ENCODE results near the gene SIX5.

DNA sequence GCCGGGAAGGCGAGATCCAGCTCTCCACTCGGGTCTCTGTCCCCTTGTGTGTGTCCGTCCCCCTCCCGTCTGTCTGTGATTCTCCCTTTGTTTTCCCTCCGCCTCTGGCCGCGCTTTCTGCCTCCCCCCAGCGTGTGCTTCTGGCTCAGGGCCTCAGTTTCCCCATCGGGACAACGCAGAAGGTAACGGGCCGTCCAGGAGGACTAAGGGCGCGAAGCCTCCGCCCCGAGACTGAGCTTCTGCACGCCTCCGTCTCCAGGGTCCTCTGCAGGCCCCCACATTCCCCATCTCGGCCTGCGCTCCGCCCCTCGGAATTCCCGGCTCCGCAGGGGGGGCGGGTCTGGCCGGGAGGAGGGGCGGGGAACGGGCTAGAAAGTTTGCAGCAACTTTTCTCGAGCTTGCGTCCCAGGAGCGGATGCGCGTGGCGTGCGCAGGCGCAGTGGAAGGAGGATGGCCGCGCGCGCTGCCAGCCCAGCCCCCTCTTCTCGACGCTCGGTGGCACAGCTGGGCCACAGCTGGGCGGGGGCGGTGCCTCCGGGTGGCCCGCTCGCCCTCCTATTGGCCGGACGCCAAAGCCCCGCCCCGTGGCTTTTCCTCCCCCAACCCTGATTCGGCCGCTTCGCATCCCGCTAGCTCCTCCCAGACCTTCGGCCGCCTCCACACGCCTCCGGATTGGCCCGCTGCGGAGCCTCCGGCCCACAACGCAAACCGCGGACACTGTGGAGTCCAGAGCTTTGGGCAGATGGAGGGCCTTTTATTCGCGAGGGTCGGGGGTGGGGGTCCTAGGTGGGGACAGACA, at the start of gene SIX5:
- TF ChIP-seq, protein P1, sequence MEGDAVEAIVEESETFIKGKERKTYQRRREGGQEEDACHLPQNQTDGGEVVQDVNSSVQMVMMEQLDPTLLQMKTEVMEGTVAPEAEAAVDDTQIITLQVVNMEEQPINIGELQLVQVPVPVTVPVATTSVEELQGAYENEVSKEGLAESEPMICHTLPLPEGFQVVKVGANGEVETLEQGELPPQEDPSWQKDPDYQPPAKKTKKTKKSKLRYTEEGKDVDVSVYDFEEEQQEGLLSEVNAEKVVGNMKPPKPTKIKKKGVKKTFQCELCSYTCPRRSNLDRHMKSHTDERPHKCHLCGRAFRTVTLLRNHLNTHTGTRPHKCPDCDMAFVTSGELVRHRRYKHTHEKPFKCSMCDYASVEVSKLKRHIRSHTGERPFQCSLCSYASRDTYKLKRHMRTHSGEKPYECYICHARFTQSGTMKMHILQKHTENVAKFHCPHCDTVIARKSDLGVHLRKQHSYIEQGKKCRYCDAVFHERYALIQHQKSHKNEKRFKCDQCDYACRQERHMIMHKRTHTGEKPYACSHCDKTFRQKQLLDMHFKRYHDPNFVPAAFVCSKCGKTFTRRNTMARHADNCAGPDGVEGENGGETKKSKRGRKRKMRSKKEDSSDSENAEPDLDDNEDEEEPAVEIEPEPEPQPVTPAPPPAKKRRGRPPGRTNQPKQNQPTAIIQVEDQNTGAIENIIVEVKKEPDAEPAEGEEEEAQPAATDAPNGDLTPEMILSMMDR (IDR thresholded peaks at IDR 0.05; ENCODE audit: low read length) = no peak
- TF ChIP-seq EZH2 (optimal IDR thresholded peaks at IDR 0.05; ENCODE audit: low read depth, low read length) = no peak

Data from MM.1S (cell line).